DMS53 treated with DMSO at 0.1 percent for 48 hours (cell line): ENCODE measurements around the gene GMEB2.
A peak's percentile ranks its signal among the peaks of the same experiment; 100 is the strongest.

Source experiments
- DNase-seq: peaks from one replicate; lab custom pipeline; 2025; ENCODE audit not compliant: unreplicated experiment; lab: John Stamatoyannopoulos, UW

Gene GMEB2

DNA sequence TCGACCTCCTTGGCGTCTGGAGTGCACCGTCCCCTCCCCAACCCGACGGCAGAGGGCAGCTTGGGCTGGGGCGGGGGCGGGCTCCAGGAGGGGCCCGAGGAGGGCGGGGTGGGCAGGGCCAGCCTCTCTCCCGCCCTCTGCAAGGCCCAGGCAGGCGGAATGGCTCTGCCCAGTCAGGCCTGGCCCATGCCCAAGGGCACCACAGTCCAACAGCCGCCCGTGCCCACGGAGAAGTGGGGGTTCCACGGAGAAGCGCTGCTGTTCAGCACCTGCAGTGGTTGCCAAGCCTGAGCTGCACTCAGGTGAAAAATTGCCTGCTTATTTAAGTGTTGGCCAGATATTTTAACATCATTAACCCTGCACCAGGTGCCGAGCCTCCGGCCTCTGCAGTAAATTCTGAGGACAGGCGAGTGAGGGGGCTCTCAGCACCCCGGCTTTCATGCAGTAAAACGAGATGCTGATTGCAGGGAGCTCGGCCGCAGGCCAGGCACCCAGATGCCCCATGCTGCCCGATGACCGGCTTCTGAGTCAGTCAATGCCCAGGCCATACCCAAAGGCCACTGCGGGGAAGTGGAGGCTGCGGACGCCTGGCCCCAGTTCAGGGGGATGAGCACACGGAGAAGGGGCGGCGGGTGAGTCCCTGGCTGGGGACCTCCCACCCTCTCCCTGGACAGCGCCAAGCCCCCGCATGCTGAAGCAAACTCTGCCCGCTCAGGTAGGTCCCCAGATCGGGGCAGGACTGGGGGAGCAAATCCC lies 79.0 kb downstream of the GMEB2 start, which contains the start of gene SRMS:
Gene SRMS, minus strand, starts transcription at position 25 of the 756 bp plus-strand sequence. CDS start 286 bp downstream, outside the sequence.
- no peak for DNase-seq

DNA sequence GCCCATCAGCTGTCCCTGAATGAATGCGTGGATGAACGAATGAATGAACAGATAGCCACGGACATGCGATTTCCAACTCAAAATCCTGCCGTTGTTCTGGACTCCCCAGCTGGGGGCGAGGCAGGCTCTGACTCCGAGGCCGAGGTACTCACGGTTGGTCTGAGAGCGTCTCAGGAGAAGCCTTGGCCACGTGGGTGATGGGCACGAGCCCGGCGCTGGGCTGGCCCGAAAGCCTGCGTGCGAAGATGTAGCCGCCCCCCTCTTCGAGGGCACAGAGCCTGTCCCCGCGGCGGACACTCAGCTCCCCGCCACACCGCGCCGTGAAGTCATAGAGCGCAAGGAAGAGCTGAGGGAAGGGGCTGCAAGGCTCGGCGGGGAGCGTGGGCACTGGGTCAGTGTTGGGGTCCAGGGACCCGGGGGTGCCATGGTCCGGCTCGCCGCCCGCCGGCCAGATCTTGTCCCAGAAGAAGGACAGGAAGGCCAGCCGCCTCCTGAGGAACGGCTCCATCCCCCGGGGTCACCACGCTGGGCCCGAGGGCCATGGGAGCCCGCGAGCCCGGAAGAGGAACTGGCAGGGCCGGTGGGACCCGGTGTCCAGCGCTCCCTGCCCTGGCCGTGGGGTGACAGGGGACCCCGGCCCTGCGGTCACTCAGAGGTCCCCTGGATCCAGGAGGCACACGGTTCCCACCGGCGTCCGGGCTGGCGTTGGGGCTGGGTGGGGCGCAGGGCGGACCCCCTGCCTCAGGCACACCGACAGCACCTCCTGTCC lies 79.8 kb downstream of the GMEB2 start:
- DNase-seq, result no peak

DNA sequence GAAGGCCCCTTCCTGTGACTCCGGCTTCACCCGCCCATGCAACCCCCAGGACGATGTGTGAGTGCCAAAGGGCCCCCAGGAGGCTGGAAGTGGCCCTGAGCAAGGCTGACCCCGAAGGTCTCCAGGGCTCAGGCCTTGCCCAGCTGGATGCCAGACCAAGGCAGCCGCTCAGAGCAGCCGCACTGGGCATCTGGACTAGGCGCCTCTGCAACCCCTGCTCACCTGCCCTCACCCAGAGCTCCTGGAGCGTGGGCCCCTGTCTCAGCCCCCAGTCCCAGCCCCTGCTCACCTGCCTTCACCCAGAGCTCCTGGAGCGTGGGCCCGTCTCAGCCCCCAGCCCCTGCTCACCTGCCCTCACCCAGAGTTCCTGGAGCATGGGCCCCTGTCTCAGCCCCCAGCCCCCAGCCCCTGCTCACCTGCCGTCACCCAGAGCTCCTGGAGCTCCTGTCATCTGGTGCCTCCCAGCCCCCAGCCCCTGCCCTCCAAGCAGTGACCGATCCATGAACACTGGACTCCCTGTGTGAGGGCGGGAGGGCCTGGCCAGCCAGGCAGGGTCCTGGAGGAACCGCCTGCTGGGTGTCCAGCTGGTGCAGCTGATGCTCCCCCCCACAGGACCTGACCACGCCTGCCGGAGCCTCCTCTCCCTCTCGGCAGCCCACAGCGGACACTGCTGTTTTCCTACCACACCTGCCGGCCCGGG lies 80.5 kb downstream of the GMEB2 start:
- DNase-seq, result no peak

DNA sequence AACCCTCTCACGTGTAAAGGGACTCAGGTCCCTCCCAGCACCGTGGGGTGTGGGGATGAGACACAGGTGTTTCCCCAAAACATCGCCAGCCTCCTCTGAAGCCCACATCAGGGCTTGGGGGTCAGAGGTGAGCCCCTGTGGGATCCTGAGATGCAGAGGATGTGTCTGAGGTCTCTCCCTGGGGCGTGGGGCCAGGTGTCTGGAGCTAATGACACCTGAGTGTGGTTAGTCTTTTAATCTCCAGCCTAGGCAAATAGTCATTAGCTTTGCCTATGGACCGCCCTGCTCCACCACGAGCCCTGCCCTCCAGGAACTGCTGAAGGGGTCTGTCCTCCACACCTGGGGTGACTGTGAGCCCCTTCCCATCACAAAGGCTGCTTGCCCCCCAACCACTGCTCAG lies 81.1 kb downstream of the GMEB2 start:
- DNase-seq, result no peak

DNA sequence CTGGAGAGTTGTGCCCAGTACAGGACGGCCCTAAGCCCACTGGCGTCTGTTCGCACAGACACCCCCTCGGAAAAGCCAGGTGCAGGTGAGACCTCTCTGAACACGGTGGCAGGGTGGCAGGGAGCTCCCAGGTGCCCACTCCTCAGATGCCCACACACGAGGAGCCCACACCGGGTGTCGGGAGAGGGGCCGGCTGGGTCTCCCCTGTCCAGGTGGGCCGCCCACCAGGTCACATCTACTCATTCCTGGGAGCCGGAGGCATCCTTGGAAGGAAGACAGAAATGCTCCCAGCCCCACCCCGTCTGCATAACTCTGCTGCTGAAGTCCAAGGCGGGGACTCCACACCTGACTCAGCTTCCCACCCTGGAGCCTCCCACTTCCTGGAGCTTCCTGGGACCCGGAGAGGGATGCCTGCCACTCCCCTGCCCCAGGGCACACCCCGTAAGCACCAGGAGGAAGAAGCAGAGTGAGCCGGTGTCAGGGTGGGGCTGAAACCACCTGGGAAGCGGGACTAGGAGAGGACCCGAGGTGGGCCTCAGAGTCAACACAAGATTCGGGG lies 81.9 kb downstream of the GMEB2 start:
- no peak for DNase-seq

DNA sequence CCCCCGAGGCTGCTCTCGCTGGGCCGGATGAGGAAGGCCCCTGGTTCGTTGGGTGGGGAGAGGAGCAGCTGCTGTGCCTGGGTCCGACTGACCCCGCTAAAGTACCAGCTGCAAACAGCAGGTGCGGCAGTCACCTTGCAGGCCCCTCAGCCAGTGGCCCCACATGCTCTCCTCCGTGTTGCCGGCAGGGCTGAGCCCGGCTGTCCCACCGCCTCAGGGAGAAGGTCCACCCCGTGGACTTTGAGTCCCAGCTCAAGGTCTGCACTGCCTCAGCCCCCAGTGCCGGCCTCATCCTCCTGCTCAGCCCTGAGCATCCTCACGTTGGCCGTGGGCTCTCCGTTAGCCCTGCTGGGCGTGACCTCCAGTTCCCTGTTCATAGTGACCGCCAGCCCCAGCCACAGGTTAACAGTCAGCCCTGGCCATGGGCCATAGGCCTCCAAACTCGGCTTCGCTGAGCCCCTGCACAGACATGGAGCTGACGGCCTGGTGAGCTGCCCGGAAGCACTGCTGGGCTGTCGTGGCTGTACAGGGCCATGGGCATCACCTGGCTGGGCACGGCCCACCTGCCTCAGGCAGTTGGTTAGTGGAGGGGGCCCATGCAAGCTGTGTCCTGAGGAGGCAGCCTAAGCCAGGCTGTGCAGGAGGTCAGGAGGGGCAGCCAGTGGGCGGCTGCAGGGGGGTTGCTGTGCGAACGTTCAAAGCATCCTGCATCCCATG lies 82.5 kb downstream of the GMEB2 start:
- no peak for DNase-seq

DNA sequence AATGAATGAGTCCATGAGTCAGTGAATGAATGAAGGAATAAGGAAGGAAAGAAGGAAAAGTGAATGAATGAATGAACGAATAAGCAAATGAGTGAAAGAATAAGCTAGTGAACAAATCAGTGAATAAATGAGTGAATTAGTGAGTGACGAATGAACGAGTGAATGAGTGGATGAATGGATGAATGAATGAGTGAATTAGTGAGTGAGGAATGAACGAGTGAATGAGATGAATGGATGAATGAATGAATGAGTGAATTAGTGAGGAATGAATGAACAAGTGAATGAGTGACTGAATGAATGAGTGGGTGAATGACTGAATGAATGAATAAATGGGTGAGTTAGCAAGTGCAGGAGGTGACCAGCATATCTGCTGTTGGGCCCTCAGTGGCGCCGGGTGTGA lies 83.2 kb downstream of the GMEB2 start:
- DNase-seq, result no peak

DNA sequence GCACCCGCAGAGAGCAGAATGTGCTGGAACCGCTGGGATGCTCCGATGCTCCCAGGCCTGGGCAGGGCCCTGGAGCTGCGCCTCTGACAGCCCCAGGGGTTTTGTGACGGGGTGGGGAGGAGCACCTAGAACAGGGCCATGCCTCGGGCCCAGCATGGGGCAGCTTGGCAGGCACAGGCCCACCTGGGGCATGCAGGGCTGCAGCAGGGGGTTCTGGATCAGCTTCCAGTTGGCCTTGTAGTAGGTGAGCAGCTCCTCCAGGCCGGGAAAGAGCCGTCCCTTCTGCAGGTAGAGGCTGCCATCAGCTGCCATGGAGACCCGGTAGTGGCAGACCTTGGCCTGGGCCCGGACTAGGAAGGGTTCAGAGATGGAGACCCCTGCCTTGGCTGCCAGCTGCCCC lies 83.8 kb downstream of the GMEB2 start:
- DNase-seq, result no peak

DNA sequence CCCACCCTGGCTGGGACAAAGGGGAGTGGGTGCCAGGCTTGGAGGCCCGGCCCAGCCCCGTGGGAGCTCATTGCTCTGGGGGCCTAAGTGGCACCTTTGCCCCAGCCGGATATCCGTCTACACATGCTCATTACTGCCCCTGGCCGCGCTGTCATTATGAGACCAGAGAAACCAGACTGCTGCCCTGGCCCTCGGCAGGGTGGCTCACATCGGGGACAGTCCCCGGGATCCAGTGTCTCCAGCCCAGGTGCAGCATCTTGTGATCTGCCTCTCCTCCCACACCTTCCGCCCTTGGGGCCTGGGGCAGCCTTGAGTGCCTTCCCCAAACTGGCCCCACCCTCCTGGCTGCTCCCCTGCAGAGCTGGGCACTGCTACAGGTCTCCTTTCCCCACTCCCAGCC lies 84.2 kb downstream of the GMEB2 start:
- DNase-seq, result no peak

DNA sequence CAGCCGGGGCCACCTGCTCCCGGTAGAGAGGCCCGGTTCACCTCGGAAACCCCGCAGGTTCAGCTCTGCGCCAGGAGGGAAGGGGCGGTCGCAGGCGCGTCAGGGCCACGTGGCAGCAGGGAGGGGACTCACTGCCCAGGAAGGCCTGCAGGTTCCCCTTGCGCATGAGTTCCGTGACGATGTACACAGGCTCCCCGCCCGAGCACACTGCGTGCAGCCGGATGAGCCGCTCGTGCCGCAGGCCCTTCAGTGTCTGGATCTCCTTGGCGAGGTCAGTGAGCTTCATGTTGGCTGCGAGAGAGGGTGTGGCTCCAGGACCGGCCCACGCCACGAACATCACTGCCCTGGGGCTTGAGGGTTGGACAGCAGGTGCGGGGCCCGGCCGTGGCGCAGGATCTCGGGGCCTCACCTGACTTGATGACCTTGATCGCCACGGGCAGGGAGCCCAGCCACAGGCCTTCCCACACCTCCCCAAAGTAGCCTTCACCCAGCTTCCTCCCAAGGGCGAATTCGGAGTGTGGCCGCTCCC lies 84.8 kb downstream of the GMEB2 start:
- no peak for DNase-seq

DNA sequence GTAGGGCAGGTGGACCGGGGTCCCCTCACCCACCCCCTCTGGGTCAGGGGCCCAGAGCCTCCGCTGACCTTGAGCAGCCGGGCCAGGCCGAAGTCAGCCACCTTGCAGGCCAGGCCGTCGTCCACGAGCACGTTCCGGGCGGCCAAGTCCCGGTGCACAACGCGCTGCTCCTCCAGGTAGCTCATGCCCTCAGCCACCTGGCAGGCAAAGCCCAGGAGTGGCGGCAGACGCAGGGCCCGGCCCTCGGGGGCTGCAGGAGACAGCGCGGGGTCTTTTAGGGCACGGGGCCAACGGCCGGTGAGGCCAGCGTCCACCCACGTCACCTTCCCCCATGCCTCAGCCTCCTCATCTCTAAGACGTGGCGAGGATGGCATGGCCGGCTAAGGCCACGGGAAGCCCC lies 85.5 kb downstream of the GMEB2 start:
- DNase-seq, result no peak

DNA sequence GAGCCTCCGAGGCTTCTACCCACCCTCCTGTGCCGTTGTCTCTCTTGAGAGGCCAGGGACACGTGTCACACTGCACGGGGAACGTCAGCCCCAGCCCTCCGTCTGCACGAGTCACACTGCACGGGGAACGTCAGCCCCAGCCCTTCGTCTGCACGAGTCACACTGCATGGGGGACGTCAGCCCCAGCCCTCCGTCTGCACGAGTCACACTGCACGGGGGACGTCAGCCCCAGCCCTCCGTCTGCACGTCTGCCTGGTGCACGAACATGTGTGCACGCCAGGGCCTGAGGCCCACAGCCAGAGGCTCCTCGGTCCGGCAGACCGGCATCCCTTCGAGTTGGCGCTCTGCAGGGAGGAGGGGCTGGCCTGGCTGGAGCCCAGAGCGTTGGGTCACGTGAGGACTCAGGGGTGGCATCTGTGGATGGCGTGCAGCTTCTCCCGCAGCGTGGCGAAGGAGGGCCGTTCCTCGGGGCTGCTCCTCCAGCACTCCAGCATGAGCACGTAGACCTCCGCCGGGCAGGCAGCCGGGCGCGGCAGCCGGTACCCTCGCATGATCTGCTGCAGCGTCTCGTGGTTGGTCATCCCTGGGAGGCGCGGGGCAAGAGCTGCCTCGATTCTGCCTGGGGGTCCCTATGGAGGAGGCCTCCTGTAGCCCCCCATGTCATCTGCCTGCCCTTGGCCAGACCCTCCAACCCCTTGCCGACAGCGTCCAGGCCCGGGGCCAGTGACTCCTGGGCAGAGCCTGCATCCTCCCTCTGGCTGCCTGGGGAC lies 86.3 kb downstream of the GMEB2 start:
- no peak for DNase-seq

DNA sequence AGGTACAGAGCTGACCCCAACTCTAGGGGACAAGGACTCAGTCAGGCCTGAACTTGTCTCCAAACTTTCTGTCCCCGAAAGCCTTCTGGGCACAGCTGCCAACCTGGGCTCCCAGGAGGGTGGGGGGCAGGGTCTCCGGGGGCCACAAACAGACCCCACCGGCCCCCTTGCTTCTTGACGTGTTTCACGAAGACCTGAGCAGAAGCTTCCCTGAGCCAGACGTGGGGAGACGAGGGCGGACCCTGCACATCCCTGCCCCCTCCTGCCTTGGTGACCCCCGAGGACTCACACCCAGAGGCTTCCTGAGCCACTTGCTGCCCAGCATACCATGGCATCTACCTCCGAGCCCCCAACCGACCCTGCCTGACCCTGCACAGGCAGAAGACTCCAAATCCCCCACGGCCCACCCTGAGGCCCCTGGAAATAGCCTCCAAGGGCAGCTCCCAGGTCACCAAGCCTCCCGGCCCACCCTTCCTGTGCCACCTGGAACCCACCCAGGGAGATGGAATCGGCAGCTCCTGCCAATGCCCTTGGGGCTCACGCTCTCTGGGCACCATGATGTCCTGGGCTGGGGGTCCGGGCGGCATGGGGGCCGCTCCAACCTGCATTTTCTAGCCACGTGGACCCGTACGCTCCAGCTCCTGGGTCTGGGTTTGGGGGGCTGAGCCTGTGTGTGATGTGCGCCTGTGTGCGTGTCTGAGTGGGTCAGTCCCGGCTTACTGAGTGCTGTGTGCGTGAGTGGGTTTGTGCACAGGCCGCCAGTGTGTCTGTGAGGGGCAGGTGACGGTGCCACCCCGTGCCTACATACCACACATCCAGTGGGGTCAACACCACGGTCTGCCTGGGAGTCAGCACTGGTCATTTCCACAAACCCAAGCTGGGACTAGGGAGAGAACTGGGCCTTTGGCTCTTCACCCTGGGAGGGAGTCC lies 87.2 kb downstream of the GMEB2 start:
- no peak for DNase-seq

DNA sequence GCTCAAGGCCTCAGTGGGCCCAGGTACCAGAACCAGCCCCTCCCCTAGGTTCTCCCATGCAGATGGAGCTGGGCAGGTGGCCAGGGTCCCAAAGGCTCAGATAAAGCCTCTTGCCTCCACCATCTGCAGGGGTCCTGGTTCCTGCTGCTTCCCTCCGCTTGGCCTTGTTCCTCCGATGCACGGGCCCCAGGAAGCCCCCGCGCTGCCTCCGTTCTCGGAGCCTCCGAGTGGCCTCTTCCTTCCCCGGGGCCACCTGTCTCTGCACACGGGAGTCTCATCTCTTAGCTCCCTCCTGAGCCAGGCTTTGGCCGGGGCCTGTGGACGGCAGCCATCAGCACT lies 87.8 kb downstream of the GMEB2 start:
- no peak for DNase-seq

DNA sequence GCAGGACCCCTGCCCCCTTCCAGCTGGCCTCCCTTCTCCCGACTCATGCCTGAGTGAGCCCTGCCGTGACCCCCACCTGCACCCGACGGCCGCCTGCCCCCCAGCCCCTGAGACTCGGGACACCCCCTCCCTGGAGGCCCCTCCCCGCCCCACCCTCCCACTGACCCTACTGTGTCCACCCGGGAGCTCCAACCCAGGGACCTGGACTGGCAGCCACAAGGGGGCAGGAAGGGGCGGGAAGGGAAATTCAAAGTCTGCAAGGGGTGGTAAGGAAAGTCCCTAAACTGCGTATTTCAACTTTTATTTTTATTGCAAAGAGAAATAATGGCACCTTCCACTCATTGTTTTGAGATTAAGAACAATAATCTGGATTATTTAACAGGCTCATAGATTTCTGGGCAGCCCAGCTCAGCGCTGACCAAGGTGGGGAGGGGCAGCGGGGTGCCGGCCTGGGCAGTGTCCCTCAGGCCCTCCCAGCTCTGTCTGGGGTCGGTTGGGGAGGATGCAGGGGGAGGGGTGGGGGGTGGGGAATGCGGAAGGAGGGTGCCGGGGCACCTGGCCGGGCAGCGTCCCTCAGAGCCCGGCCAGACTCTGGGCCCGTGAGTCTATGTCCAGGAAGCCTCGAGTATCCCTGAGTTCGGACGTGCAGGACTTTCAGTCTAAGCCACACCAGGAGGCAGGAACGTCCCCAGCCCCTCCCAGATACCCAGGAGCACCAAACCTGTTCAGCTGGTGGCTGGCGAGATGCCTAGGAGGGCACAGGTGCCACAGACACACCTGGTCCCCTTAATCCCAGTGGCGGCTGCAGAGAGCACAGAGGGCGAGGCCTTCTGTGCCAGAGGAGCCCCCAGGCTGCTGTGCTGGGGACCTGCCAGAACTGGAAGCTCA lies 88.5 kb downstream of the GMEB2 start:
- peak; percentile 44 for DNase-seq
